K562 (cell line): ENCODE measurements around the gene RRAS. TPM values are rescaled to one million over a fixed set of nuclear protein-coding genes. Genes with fewer than 3 reads are reported as not detected.
A peak's percentile ranks its signal among the peaks of the same experiment; 100 is the strongest.

Source experiments
- ATAC-seq: fragments of 200-7000 bp; cut with Tn5 transposase; 3 replicates; pipeline ENCODE4 v1.9.1; 2020; ENCODE audit warnings: moderate library complexity
- Bru-seq: library from RNA; stranded (reverse); fragments of 400-500 nt; gene quantifications from one replicate; lab custom pipeline; 2021; lab: Mats Ljungman, UMichigan
- BruChase-seq, 2 experiments: library from RNA; stranded (reverse); fragments of 400-500 nt; gene quantifications; one replicate each; lab custom pipeline; 2021; lab: Mats Ljungman, UMichigan
- BruUV-seq: library from RNA; stranded (reverse); fragments of 400-500 nt; replicated peaks from 2 replicates; lab custom pipeline; 2021; lab: Mats Ljungman, UMichigan
- CTCF ChIA-PET: fragments of 300-600 bp; formaldehyde crosslinking; extraction: SDS; loops from one replicate; lab custom pipeline; 2021; ENCODE audit warnings: low intra/inter-chr PET ratio; lab: Yijun Ruan, JAX
- POLR2A ChIA-PET: fragments of 300-600, 350-650 bp; sonication (Branson Sonifier 250); formaldehyde crosslinking; extraction: SDS; loops from one replicate; lab custom pipeline; 2021; ENCODE audit warnings: antibody characterized with exemption, inconsistent platforms; lab: Yijun Ruan, JAX
- DNase-seq, 4 experiments: peaks; one replicate each; pipeline versions ENCODE4 v3.0.0 to v3.0.0-alpha.2; 2011 to 2018; ENCODE audit warnings: low spot score in 3 of 4, mixed read lengths in 3 of 4; ENCODE audit errors: extremely low read depth in 1 of 4
- FAIRE-seq: peaks from 2 replicates; lab custom pipeline; 2011; peaks lifted over from hg19 to GRCh38; lab: Jason Lieb, UNC
- H2AFZ ChIP-seq: 2 replicates; pipeline ENCODE4 v1.6.0; 2011; ENCODE audit warnings: low read depth, low read length, control low read depth, inconsistent platforms
- H3K27ac ChIP-seq: fragments of 200-600 bp; 3 replicates; pipeline ENCODE4 v1.8.0; 2011; ENCODE audit warnings: low read depth, mild to moderate bottlenecking, control low read depth, inconsistent platforms, low read length, moderate library complexity, mixed read lengths; ENCODE audit errors: extremely low read depth
- H3K27me3 ChIP-seq, 2 experiments: fragments of 300-600 bp in 1 of 2; 2 replicates in 1 of 2; 3 replicates in 1 of 2; pipeline versions ENCODE4 v1.6.0 to v1.8.0; 2011; ENCODE audit warnings: inconsistent platforms in 2 of 2, low read length in 2 of 2, mild to moderate bottlenecking in 1 of 2, mixed read lengths in 1 of 2, moderate library complexity in 1 of 2; ENCODE audit not compliant: control insufficient read depth in 2 of 2, insufficient read depth in 2 of 2
- H3K36me3 ChIP-seq: fragments of 300-600 bp; 3 replicates; pipeline ENCODE4 v1.8.0; 2011; ENCODE audit warnings: mild to moderate bottlenecking, low read length, inconsistent platforms; ENCODE audit not compliant: control insufficient read depth, insufficient read depth
- H3K4me1 ChIP-seq, 2 experiments: fragments of 200-600 bp in 1 of 2; replicated peaks in 1 of 2; 2 replicates in 1 of 2; 3 replicates in 1 of 2; pipeline versions ENCODE4 v1.5.1 to v1.8.0; 2011; ENCODE audit warnings: inconsistent platforms in 2 of 2, low read length in 2 of 2, mild to moderate bottlenecking in 1 of 2, mixed read lengths in 1 of 2, moderate library complexity in 1 of 2; ENCODE audit not compliant: control insufficient read depth in 2 of 2, insufficient read depth in 2 of 2
- H3K4me2 ChIP-seq: 2 replicates; pipeline ENCODE4 v1.6.1; 2011; ENCODE audit warnings: low read length, control low read depth, inconsistent platforms, mixed read lengths; ENCODE audit not compliant: insufficient read depth
- H3K4me3 ChIP-seq: fragments of 200-600 bp; sonication (generic), shearing (Covaris generic); 2 replicates; pipeline ENCODE4 v1.5.1; 2016; ENCODE audit warnings: control low read depth, inconsistent platforms
- H3K79me2 ChIP-seq: fragments of 200-600 bp; 3 replicates; pipeline ENCODE4 v1.8.0; 2011; ENCODE audit warnings: low read length, inconsistent platforms; ENCODE audit not compliant: control insufficient read depth, insufficient read depth
- H3K9ac ChIP-seq, 2 experiments: 2 replicates each; pipeline versions ENCODE4 v1.6.0 to v1.6.1; 2011; ENCODE audit warnings: low read depth in 2 of 2, low read length in 2 of 2, control low read depth in 1 of 2, inconsistent platforms in 1 of 2, mild to moderate bottlenecking in 1 of 2, mixed read lengths in 1 of 2; ENCODE audit not compliant: insufficient read depth in 1 of 2
- H3K9me1 ChIP-seq: one replicate; pipeline ENCODE4 v1.6.0; 2011; ENCODE audit warnings: inconsistent platforms, mild to moderate bottlenecking, low read length, moderate library complexity; ENCODE audit not compliant: control insufficient read depth, insufficient read depth
- H3K9me3 ChIP-seq: replicated peaks from 2 replicates; pipeline ENCODE4 v1.5.1; 2011; ENCODE audit warnings: low read depth, low read length, inconsistent platforms; ENCODE audit not compliant: control insufficient read depth, insufficient read depth
- H4K20me1 ChIP-seq: replicated peaks from 2 replicates; pipeline ENCODE4 v1.6.1; 2011; ENCODE audit warnings: low read length, inconsistent platforms, mixed read lengths; ENCODE audit not compliant: control insufficient read depth, insufficient read depth
- EZH2 ChIP-seq: IDR thresholded peaks from 2 replicates; pipeline ENCODE4 v1.6.1; 2012; ENCODE audit warnings: low read depth, mild to moderate bottlenecking, inconsistent platforms, low read length, borderline replicate concordance
- HDAC3 ChIP-seq: fragments of 450-650 bp; IDR thresholded peaks from 2 replicates; pipeline ENCODE4 v1.6.1; 2018; ENCODE audit warnings: borderline replicate concordance, mild to moderate bottlenecking, moderate library complexity; ENCODE audit not compliant: partially characterized antibody
- RBM39 ChIP-seq: fragments of 200-400 bp; formaldehyde crosslinking; optimal IDR thresholded peaks from 2 replicates; pipeline ENCODE3; 2018; ENCODE audit warnings: low read depth, low read length
- ZNF436 ChIP-seq: fragments of 250-450, 450-650 bp; sonication (Bioruptor Pico); formaldehyde crosslinking; IDR thresholded peaks from 2 replicates; pipeline ENCODE4 v1.7.0; 2020; ENCODE audit warnings: mild to moderate bottlenecking
- ZNF830 ChIP-seq: fragments of 250-450 bp; sonication (Bioruptor Pico); IDR thresholded peaks from 2 replicates; pipeline ENCODE4 v1.5.0; 2021; ENCODE audit warnings: mild to moderate bottlenecking
- WGBS: fragments of 100-300 bp; shearing (Covaris generic); methylation state at CpG from one replicate; pipeline ENCODE4 v1.1.6; 2016; ENCODE audit warnings: low coverage, mixed read lengths; ENCODE audit not compliant: insufficient coverage; ENCODE audit errors: missing lambda C conversion rate; 5-methylcytosine and 5-hydroxymethylcytosine counted together
- in situ Hi-C: fragments of 300-500 bp; cut with MboI; formaldehyde crosslinking; loops from 4 replicates; pipeline ENCODE4 v1.15.0; 2018; ENCODE audit warnings: inconsistent platforms, mixed read lengths
- intact Hi-C: fragments of 100-400 bp; cut with micrococcal nuclease; formaldehyde crosslinking; loops from 2 replicates; pipeline ENCODE4 v1.14.2; 2022
- long read RNA-seq, 3 experiments: library from polyadenylated mRNA in 2 of 3; library from RNA in 1 of 3; unstranded in 2 of 3; stranded (forward) in 1 of 3; transcript quantifications; one replicate each; pipeline ENCODE4 v2.0.0, GENCODE V29; 2019 to 2022
- polyA minus RNA-seq, 3 experiments: library from RNA; depleted of rRNA, polyadenylated mRNA; stranded (reverse); fragments of >200 nt; gene quantifications; 2 replicates each; pipeline ENCODE4 v1.2.3, GENCODE V29; 2011
- polyA plus RNA-seq, 8 experiments: library from polyadenylated mRNA; depleted of rRNA in 4 of 8; stranded (reverse) in 5 of 8; unstranded in 3 of 8; fragments of >200 nt; fragmentation: Nextera tagmentation in 2 of 8; fragmentation: Illumina TruSeq in 1 of 8; extraction: Ambion mirVana in 2 of 8; extraction: Trizol in 1 of 8; gene quantifications; 2 replicates each; pipeline versions ENCODE4 v1.2.1 to v1.2.3, GENCODE V29; 2011 to 2014; ENCODE audit warnings: inconsistent platforms in 1 of 8, missing spikeins in 1 of 8
- total RNA-seq, 7 experiments: library from RNA; depleted of rRNA in 6 of 7; stranded (reverse); fragments of >200 nt in 6 of 7; fragmentation: Illumina TruSeq in 2 of 7; extraction: Trizol in 2 of 7; gene quantifications; 2 replicates each; pipeline versions ENCODE4 v1.2.1 to v1.2.3, GENCODE V29; 2011 to 2021; ENCODE audit warnings: low replicate concordance in 1 of 7
- TF ChIP-seq, protein P1 (sequence below): fragments of 250-450 bp; sonication (Bioruptor Pico); IDR thresholded peaks from 2 replicates; pipeline ENCODE4 v1.4.0; 2020
- TF ChIP-seq, protein P2 (sequence below): sonication (generic); formaldehyde crosslinking; IDR thresholded peaks from 2 replicates; pipeline ENCODE4 v1.8.1; 2023; ENCODE audit warnings: mild to moderate bottlenecking, missing genetic modification reagents
- TF ChIP-seq, protein P3 (sequence below): sonication (generic); formaldehyde crosslinking; IDR thresholded peaks from 2 replicates; pipeline ENCODE4 v1.8.0; 2022; ENCODE audit warnings: mild to moderate bottlenecking, missing genetic modification reagents, borderline replicate concordance

Gene RRAS
- total RNA-seq (2011; cell fraction: chromatin; rRNA removed; ENCODE audit: low replicate concordance) = 2.5 and 10.0 TPM in 2 replicates
- 9.5 and 11.2 TPM in 2 replicates for total RNA-seq (2011; cell fraction: nucleolus; rRNA removed)
- 8.0 and 8.3 TPM in 2 replicates for total RNA-seq (2011; cell fraction: nucleoplasm; rRNA removed)
- total RNA-seq (2014; rRNA removed) (8.2 and 10.4 TPM in 2 replicates), total RNA-seq (2014; rRNA removed; fragmentation: Illumina TruSeq; extraction: Trizol) (1.5 and 1.7 TPM in 2 replicates), total RNA-seq (2015; rRNA removed; fragmentation: Illumina TruSeq; extraction: Trizol) (3.1 and 3.7 TPM in 2 replicates), total RNA-seq (2021) (8.3 and 9.3 TPM in 2 replicates), polyA plus RNA-seq (2011; rRNA removed) (15.4 and 16.4 TPM in 2 replicates), polyA plus RNA-seq (2014; fragmentation: Illumina TruSeq; extraction: Trizol) (8.5 and 13.9 TPM in 2 replicates), polyA plus RNA-seq (2014; fragmentation: Nextera tagmentation; extraction: Ambion mirVana) (1 to 10 TPM in 1 of 2 experiments, under 1 TPM in 1; 0.70 to 1.3 TPM), polyA plus RNA-seq (2014; rRNA removed) (17.3 and 18.3 TPM in 2 replicates), polyA minus RNA-seq (2011; rRNA and poly(A)+ RNA removed) (1.2 and 2.7 TPM in 2 replicates), Bru-seq, nascent RNA (percentile 41 among the genes with signal in this experiment), BruChase-seq, experiment 1, labeled RNA remaining after a 2-hour chase (percentile 31 among the genes with signal in this experiment), BruChase-seq, experiment 2, labeled RNA remaining after a 6-hour chase (percentile 25 among the genes with signal in this experiment)
- 26.0 and 54.3 TPM in 2 replicates for polyA plus RNA-seq (2011; cell fraction: cytosol; rRNA removed)
- polyA plus RNA-seq (2011; cell fraction: nucleus; rRNA removed) = 19.7 and 39.0 TPM in 2 replicates
- polyA plus RNA-seq (2012) = 14.8 and 16.2 TPM in 2 replicates
- 5.5 and 8.4 TPM in 2 replicates for polyA minus RNA-seq (2011; cell fraction: cytosol; rRNA and poly(A)+ RNA removed)
- 2.0 TPM in 2 replicates for polyA minus RNA-seq (2011; cell fraction: nucleus; rRNA and poly(A)+ RNA removed)
- long read RNA-seq, experiment 1, transcript RRAS-201 (6 exons, 1,044 nt) = major isoform, 8 of 12 reads
- long read RNA-seq, experiment 1, partial matches to known transcripts = 4 of 12 reads
- long read RNA-seq, experiment 1, other reads (novel, unspliced or antisense) = 0 of 12 reads
- long read RNA-seq, experiment 2, transcript RRAS-201 (6 exons, 1,044 nt) = major isoform, 7 of 8 reads
- long read RNA-seq, experiment 2, partial matches to known transcripts = 1 of 8 reads
- long read RNA-seq, experiment 2, other reads (novel, unspliced or antisense) = 0 of 8 reads
- long read RNA-seq, experiment 3 = 0 reads

DNA sequence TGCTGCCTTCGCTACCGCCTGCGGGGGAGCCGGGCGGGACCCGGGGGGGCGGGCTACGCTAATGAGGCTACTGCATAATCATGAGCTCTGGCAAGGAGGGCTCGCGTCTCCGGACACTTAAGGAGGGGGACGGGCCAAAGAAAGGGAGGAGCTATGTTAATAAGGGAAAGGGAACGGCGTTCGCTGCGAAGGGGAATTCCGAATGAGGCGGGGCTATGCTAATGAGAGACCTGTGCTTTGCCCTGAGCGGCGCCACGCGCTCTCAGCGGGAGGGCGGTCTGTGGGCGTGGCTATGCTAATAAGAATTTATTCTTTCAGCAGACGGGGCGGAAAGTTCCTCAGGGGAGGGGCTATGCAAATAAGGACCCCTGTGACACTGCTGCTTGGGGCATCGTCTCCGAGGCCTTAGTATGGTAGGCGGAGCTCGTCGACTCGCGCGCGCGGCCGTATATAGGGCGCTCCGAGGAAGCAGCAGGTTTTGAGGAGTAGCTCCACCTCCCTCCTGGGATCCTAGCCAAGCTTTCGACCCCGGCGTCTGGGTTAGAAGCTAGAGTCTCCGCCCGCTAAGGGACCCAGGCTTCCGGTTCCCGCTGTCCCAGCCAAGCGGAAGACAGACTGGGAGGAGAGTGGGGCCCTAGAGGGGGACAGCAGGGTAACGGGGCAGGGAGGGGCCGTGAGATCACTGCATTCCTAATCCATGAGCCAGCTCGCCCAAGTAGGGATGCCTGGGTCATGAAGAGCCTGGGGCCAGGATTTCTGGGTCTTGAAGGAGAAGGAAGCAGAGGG lies at the start of gene RRAS:
RRAS (minus strand) TSS at position 31 of the 786 bp plus-strand sequence. CDS start 45 bp downstream, outside the sequence.
- ChIA-PET POLR2A (interaction anchor here (0.6 to 2.3 kb wide), 22 partner anchors 8 to 339 kb away, joined by 3 to 13 read pairs (median 4); partner anchors contain the start of genes BCL2L12, IRF3, NOSIP and PRMT1), CTCF (no interaction called here)
- FAIRE-seq (peak; percentile 100), ATAC-seq (peak; percentile 83), DNase-seq (peak; percentile 95 to 100 (median 96))
- H3K4me1 ChIP-seq = peaks cover 27 to 58% of the 10 kb centered on the region in 2 experiments
- intact Hi-C loops = loop anchor here (2.0 kb wide), 1 partner anchor 50 kb away; the partner anchor contains the start of gene PRR12
- H3K9me3 ChIP-seq = no peaks in the 10 kb centered on the region
- peak within 1 kb of the TSS; percentile 95 to 98 for H3K9ac ChIP-seq
- H3K36me3 ChIP-seq = peaks cover 20% of the 10 kb centered on the region; the same call in 2 of the 3 replicates
- WGBS = under 1% methylated on average over 38 of the region's 51 CpGs
- in situ Hi-C loops = no loop called here
- no peaks in the 10 kb centered on the region for H4K20me1 ChIP-seq
- H3K27me3 ChIP-seq = no peaks in the 10 kb centered on the region
- H3K79me2 ChIP-seq = peaks cover 42% of the 10 kb centered on the region
- H3K9me1 ChIP-seq = no peaks in the 10 kb centered on the region
- H3K4me3 ChIP-seq = peak within 1 kb of the TSS; percentile 97
- H3K27ac ChIP-seq = peak within 1 kb of the TSS; percentile 97
- H2AFZ ChIP-seq = peak within 1 kb of the TSS; percentile 2; the same call in 1 of the 2 replicates
- no TSS peak for BruUV-seq
- peak within 1 kb of the TSS; percentile 82 for H3K4me2 ChIP-seq
- TF ChIP-seq, protein P1, sequence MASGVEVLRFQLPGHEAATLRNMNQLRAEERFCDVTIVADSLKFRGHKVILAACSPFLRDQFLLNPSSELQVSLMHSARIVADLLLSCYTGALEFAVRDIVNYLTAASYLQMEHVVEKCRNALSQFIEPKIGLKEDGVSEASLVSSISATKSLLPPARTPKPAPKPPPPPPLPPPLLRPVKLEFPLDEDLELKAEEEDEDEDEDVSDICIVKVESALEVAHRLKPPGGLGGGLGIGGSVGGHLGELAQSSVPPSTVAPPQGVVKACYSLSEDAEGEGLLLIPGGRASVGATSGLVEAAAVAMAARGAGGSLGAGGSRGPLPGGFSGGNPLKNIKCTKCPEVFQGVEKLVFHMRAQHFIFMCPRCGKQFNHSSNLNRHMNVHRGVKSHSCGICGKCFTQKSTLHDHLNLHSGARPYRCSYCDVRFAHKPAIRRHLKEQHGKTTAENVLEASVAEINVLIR (CRISPR knock-in tag) = no peak; the same call in 1 of the 2 replicates
- TF ChIP-seq ZNF830 (CRISPR knock-in tag) = no peak
- TF ChIP-seq ZNF436 (CRISPR knock-in tag) = no peak
- TF ChIP-seq, protein P2, sequence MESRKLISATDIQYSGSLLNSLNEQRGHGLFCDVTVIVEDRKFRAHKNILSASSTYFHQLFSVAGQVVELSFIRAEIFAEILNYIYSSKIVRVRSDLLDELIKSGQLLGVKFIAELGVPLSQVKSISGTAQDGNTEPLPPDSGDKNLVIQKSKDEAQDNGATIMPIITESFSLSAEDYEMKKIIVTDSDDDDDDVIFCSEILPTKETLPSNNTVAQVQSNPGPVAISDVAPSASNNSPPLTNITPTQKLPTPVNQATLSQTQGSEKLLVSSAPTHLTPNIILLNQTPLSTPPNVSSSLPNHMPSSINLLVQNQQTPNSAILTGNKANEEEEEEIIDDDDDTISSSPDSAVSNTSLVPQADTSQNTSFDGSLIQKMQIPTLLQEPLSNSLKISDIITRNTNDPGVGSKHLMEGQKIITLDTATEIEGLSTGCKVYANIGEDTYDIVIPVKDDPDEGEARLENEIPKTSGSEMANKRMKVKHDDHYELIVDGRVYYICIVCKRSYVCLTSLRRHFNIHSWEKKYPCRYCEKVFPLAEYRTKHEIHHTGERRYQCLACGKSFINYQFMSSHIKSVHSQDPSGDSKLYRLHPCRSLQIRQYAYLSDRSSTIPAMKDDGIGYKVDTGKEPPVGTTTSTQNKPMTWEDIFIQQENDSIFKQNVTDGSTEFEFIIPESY (CRISPR knock-in tag) = peak; percentile 5; the same call in 1 of the 2 replicates
- TF ChIP-seq, protein P3, sequence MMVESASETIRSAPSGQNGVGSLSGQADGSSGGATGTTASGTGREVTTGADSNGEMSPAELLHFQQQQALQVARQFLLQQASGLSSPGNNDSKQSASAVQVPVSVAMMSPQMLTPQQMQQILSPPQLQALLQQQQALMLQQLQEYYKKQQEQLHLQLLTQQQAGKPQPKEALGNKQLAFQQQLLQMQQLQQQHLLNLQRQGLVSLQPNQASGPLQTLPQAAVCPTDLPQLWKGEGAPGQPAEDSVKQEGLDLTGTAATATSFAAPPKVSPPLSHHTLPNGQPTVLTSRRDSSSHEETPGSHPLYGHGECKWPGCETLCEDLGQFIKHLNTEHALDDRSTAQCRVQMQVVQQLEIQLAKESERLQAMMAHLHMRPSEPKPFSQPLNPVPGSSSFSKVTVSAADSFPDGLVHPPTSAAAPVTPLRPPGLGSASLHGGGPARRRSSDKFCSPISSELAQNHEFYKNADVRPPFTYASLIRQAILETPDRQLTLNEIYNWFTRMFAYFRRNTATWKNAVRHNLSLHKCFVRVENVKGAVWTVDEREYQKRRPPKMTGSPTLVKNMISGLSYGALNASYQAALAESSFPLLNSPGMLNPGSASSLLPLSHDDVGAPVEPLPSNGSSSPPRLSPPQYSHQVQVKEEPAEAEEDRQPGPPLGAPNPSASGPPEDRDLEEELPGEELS (CRISPR knock-in tag) = no peak
- TF ChIP-seq HDAC3 = no peak
- TF ChIP-seq EZH2 = no peak
- TF ChIP-seq RBM39 = no peak
